NCI-H510A (cell line): ENCODE measurements around the gene TSPAN8.
"Not testable (repeated sequence)": the region's sequence is repeated elsewhere in the genome, so short reads cannot be mapped to it uniquely, and the experiment has no call there.

Experiments used
- DNase-seq: peaks from one replicate; lab custom pipeline; 2025; lab: John Stamatoyannopoulos, UW

The TSPAN8 gene

DNA sequence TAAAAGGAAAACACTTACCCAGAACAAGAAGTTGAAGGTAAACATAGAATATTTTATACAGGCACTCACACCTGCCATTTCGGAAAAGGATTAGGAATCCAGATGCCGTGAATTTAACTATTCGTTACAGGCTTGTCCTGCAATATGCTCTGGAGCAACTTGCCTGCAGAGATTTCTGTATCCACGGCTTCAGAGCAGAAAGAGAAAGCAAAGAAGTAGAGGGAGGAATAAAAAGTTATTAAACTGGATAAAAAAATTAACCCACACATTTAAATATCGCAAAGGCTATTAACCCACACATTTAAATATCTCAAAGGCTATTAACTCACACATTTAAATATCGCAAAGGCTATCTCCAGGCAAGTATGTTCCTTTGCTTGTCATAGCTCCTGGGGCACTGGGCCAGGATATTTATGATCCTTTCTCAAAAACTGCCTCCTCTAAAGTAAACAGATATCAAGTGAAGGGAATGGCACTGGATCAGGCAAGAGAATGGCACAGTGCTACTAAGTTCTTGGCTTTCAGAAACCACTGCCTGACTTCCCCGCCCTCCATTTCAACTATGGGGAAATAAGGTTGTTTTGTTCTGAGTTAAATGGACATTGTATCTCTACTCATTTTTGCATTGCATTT, at the start of gene TSPAN8:
TSPAN8 (minus strand) TSS at position 399 of the 633 bp plus-strand sequence; CDS start at position 78, 321 bp downstream.
- DNase-seq: peak; percentile 28

DNA sequence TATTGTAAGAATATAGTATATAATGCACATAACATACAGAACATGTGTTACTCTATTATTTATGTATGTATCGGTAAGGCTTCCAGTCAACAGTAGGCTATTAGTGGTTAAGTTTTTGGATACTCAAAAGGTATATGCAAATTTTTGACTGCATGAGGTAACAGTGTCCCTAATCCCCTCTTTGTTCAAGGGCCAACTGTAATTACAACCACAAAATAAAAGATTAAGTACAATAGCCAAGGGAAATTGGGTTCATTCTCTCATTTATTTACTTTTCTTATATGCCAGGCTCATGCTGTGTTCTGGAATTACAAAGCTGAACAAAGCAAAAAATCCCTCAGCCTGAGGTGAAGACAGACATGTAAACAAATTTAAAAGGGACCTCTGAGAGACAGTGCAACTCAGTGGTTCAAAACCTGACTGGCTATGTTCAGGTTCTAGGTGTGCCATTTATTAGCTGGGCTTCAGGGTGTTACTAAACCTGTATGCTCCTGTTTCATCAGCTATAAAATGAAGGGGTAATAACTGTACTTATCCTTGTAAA, 43.4 kb upstream of the TSPAN8 start:
- no peak for DNase-seq

DNA sequence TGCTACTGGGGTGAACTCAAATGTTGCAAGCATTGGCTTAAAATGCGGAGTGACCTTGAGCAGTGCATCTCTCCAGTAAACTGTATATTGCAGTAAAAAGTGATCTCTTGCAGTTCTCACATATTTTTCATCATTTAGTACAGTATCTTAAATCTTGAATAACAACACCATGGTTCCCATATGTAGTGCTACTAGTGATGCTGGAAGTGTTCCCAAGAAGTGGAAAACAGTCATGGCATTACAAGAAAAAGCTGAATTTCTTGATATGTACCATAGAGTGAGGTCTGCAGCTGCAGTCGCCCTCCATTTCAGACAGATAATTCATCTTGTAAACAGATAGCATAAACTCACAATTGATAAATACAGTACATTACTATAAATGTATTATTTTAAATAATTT, 42.9 kb upstream of the TSPAN8 start:
- no peak for DNase-seq

DNA sequence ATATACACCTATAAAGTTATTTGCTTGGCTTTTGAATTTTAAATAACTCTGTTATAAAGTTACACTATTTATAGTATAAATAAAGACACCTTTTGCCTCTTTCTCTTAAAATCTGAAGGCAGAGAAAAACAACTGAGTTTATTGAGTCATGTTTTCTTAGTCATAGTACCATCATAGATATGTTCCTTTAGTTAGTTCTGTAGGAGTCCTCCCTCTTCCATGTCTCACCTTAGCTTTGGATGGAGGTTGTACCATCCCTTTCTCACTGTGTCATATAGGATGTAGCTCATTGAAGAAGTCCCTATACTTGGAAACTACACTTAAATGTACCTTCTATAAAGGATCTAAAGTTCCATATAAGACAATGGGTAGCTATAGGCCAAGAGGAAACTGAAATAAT, 39.7 kb upstream of the TSPAN8 start:
- no peak for DNase-seq

DNA sequence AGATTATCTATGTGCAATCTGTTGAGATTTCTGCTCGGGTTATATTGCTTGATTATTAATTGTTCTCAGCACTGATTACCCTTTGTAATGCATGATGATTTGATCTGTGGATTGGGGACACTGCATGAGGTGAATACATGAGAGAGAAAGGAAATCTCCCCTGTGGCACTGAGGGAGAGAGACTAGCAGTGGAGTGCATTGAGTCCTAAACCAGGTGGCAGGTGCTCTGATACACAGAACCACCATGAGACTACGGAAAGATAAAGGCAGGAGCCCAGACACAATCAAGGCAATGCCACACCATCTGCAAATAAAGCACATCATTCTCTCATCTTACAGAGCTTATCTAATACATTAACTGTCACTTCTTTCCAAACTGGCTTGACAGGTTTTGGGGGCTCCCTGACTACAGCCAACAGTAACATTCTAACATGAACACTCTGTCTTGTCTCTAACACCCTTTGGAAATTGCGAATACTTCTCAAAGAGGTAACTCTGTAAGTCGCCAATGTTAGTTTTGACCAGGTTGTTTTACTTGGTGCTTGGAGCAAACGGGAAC, 37.6 kb upstream of the TSPAN8 start:
- peak; percentile 80 for DNase-seq

DNA sequence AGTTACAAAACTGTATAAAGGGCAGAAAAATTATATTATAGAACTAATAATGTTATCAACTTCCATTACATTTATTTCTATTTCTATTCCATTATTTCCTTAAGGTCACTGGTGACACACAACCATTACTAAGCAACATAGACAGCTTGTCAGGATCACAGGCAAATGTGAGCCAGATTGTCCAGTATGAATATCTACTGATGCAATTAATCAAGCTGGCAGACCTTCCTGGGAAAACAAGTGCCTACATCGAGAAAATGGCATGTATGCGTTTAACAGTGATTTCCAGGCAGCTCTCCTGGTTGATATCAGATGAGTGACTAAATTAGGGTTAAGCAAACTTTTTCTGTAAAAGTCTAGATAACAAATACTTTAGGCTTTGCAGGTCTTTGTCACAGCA, 36.9 kb upstream of the TSPAN8 start:
- DNase-seq: peak; percentile 9

DNA sequence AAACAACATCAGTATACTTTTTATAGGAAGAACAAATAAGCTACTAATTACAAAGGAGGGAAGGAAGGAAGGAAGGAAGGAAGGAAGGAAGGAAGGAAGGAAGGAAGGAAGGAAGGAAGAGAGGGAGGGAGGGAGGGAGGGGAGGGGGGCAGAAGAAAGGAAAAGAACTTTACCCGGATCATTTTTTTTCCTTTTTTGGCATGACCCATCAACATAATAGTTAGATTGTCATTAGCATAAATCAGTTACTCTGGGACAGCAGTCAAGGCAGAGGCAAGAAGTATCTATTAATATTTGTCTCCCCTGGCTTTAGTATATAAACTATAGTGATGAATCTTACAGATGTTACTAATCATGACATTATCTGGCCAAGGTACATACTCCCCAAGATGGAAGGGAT, 35.2 kb upstream of the TSPAN8 start:
- no peak for DNase-seq

DNA sequence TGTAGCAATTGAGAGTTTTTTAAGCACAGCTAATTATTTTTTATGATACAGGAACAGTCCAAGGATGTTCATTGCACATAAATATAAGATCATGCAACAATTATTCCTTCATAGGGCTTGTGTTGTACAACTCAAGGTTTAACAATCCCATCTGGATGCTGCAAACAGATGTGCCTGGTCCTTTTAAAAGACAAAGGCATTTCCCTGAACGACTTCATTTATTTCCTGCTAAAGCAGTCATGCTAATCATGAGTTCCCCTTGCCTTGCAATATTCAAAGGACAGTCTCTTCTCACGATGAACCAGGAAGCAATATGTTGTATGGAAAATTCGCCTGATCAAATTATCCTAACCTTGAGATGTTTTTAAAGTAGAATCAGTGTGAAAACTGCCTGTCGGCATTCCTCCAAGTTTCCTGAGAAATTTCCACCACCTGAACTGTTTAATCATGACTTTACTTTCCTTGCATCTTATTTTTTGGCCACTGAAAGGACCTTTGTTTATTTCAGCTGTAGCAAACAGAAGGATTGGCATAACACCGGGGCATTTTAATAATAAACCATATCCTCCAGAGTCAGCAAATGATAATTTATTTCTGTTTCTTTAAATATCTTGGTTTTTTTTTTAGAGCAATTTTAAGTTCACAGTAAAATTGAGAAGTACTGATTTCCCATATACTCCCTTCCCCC, 33.9 kb upstream of the TSPAN8 start:
- DNase-seq: no peak

DNA sequence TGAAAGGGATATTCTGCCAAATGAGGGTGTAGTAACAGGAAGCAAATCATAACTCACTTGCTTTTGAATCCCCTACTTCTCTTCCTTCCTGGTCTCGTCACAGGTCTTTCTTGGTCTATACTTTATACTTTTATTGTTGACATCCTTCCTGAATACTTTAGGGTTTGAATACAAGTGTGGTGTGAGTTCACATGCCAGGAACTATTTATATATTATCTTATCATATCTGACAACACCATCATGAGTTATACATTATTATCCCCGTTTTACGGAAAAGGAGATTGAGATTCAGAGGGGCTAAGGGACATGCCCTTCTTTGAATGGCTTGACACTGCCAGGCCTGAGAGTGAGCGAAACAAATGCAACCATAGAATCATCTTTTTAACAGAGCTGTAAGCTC, 33.0 kb upstream of the TSPAN8 start:
- no peak for DNase-seq

DNA sequence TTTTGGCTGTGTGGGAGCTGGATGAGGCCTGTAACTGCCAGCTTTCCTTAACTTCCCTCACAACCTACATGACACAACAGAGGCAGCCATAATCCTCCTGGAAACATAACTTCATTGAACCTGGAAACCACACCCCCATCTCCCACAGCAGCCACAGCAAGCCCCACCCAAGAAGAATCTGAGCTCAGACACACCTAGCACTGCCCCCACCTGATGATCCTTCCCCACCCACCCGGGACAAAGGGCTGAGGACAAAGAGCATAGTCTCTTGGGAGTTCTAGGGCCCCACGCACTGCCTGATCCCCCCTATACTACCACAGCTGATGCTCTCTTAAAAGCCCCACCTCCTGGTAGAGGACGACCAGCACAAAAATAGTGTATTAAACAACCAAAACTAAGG, 29.6 kb upstream of the TSPAN8 start:
- DNase-seq: no peak

DNA sequence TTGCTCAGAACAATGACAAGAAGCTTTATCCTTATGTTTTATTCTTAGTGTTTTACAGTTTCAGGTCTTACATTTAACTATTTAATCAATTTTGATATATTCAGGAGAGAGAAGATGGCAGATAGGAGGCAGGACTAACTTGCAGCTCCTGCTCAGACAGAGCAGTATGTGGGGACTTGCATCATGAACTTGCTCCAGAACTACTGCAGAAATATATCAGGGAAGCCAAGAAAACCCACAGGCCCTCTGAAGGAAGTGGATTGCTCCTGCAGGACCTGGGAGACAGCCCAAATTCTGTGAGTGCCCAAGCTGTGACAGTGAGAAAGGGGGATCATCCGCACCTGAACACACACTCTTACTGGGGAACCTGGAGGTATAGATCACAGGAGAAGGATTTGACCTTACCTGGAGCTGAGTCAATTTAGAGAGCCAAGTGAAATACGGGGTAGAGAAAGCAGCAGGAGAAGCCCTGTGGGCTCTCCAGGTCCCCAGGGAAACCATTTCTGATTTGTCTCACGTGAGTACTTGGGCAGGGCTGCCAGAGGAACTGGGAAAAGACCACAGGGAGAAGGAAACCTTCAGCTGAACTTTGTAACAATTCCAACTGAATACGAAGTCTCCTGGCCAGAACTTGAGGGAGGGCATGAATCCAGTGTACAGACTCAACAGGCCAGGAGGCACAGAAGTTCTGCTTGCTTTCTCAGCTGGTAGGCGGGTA, 28.9 kb upstream of the TSPAN8 start:
- no peak for DNase-seq

DNA sequence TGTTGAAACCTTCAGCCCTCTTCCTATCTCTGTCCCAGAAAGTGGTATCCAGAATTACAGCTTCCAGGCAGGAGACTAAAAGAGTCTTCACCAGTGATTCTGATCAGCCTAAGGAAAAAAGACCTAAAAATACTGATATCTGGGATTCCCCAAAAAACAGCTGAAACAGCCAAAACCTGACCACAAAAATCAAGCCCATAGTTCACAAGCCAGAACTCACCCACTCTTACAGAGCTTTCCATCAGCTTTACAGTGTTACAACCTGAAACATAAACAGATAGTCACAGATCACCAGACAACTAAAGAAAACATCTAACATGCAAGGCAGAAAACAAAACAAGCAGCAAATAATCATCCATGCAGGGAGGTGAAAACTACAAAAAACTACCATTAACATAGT, 26.0 kb upstream of the TSPAN8 start:
- DNase-seq: no peak

DNA sequence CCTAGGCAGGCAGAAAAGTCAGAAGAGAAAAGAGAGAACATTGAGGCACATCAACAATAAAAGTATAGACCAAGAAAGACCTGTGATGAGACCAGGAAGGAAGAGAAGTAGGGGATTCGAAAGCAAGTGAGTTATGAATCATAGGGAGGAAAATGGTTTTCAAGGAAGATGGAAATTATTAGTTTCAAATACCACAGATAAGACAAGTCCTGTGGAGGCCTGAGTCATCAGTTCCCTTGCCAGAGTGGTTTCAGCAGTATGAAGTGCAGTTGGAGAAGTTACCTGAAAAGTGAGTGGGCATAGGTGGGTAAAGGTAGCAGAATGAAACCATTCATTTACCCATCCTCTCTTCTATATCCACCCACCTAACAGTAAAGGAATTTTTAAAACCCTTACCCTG, 25.2 kb upstream of the TSPAN8 start:
- no peak for DNase-seq

DNA sequence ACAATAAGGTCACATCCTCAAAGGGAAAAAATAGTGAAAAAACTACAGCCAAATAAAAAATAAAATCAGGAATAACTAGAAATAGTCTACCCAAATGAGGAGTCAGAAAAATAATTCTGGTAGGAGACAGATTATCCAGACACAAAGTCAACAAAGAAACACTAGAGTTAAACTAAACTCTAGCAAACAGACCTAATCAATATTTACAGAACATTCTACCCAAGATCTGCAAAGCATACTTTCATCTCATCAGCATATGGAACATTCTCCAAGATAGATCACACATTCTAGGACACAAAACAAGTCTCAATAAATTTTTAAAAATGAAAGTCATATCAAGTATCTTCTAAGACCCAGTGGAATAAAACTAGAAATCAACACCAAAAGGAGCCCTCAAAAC, 20.4 kb upstream of the TSPAN8 start:
- DNase-seq: no peak

DNA sequence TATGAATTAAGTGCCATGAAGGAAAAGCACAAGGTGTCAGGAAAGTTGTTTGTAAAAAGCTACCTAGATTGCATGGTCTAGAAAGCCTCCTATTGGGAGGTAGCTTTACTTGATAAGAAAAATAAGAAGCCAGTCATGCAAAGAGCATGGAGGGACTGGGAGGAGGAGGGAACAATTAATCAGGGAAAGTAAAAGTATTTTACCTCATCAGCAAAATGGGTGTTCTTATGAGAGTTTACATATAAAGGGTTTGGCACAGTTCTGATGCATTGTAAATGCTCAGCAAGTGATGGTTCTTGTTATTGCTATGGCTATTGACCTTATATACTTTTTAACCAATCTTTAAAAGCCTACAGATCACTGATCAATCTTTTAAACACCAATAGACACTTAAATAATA, 17.0 kb upstream of the TSPAN8 start:
- DNase-seq: no peak

DNA sequence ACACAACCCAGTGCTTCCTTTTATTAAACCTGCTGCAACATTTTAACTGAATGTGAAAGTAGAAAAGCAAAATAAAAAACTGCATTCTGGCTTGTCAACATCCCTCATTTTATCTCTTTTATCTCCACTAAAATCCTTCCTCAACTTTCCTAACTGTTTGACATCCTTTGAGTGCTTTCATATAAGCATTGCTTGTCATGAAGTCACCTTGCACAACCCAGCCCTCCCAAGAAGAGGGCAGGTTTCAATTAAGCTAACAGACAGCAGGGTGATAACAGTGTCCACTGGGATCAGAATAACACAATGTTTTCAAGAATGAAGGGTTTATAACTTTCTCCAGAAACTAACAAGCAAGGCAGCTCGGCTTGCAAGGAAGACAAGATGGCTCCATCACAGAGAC, 16.3 kb upstream of the TSPAN8 start:
- no peak for DNase-seq

DNA sequence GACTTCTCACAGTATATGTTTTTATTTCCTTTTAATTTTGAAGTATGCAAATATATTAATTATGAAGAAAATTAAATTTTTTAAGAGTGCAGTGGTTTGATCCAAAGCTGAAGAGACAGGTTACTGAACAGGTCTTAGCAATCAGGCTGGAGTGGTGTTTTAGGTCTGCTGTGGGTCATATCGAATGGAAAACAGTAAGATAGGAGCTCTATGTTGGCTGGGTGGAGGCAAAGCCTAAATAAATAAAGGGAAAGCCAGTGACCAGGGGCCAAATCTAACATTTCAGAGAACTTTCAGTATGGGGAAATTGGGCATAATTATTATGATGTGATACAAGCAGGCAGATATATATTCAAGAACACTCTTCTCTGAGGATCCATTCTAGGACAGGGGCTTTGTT, 12.7 kb upstream of the TSPAN8 start:
- DNase-seq: no peak

DNA sequence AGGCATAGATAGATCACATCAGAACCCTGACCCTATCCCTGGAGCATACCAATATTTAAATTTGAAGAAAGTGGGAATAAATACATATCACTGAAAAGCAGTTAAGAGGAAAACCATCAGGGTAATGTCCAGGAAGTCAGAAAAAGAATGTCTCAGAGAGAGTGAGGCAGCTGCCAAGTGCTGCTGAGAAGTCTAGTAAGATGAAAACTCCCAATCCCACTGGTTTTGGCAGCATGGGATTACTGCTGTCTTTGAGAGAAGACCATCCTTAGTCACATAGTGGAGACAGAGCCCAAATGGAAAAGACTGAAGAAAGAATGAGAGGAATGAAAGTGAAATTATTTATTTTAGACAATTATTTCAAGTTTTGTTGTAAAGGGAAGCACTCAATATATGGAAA, 11.5 kb upstream of the TSPAN8 start:
- DNase-seq: no peak

DNA sequence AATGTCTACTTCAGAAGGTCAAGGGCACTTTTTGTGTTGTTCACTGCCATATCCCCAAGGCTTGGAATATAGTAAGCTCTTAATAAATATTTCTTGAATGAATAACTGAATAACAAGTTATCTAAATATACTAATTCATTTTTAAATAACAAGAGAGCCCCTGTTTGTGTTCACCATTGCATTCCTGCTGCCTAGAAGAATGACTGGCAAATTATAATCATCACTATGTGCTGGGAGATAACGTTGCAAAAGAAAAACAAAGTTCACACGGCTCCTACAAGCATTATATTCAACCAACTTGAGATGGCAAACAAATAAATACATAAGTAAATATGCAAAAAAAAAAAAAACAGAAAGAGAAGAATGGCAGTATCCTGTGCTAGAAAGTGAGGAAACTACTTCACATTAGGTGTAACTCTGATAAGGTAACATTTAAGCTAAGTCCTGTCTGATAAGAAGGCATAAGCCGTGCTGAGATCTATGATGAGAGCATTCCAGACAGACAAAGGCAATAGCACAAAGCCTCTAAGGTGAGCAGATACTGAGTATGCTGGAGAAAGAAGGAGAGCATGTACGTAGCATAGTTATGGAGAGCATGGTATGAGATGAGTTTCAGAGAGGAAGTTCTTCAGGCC, 9.2 kb upstream of the TSPAN8 start:
- no peak for DNase-seq

DNA sequence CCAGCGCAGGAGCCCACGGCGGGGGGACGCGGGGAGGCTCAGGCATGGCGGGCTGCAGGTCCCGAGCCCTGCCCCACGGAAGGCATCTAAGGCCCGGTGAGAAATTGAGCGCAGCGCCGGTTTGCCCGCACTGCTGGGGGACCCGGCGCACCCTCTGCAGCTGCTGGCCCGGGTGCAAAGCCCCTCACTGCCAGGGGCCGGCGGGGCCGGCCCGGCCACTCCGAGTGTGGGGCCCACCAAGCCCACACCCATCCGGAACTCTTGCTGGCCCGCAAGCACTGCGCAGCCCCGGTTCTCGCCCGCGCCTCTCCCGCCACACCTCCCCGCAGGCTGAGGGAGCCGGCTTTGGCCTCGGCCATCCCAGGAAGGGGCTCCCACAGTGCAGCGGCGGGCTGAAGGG, 8.5 kb upstream of the TSPAN8 start:
- no peak for DNase-seq

DNA sequence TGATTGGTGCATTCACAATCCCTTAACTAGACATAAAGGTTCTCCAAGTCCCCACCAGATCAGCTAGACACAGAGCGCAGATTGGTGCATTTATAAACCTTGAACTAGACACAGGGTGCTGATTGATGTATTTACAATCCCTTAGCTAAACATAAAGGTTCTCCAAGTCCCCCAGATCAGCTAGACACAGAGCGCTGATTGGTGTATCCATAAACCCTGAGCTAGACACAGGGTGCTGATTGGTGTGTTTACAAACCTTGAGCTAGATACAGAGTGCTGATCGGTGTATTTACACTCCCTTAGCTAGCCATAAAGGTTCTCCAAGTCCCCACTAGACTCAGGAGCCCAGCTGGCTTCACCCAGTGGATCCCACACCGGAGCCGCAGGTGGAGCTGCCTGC, 8.0 kb upstream of the TSPAN8 start:
- DNase-seq: not testable (repeated sequence)

DNA sequence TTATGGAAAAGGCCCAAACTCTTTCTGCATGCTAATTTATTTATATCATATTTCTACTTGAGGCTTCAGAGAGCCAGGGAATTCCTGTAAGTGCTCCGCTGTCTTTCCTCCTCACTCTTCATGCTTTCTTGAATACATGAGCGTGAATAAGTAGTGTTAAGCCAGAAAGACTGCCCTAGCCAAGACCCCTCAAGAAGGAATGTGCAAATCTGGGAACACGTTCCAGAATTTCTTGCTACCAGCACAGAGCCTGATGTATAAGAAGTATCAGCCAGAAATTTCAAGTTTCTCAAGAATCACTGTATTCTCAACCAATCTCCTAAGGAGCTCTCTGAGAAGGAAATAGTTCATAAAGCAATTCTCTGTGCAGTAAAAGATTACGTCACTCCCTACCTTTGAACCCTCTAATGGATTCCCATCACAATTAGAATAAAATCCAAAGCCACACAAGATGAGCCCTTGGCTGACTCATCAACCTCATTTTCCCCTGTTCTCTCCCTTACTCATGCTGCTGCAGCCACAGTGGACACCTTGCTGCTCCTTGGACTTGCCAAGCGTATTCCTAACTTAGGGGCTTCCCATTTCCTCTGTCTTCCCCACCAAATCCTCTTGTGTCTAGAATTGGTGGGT, 6.9 kb upstream of the TSPAN8 start:
- DNase-seq: no peak
